Activated CD4-positive, alpha-beta T cell treated with anti-CD3 and anti-CD28 coated beads for 48 hours (primary cell): ENCODE results near the gene YEATS4.

ENCODE experiments used
- DNase-seq: peaks from one replicate; pipeline ENCODE4 v3.0.0-alpha.2; 2020

The YEATS4 gene

DNA sequence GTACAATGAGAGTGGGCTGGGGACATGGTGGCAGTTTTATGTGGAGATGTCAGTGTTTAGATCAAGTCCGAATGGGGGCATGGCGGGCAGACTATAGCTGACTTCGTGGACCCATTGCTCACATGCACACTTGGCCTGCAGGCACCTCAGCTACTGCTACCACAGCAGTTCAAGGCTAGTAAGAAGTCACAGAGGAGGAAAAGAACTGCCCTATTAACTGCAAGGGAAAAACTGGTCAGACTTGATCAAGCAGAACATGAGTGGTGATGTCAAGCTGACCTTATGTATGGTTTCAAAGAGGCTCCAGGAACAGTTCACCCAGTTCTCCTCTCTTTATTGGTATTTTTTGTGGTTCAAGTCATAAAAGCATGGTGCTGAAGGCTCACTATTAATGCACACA lies 80.5 kb downstream of the YEATS4 start:
- DNase-seq = no peak
